Skeletal muscle satellite cell (primary cell): Measurements from ENCODE around the gene ATP1A4.

ENCODE experiments used
- H3K27me3 ChIP-seq: 2 replicates; pipeline ENCODE4 v1.7.0; 2013; ENCODE audit warnings: low read length; ENCODE audit not compliant: control insufficient read depth, insufficient read depth
- H3K36me3 ChIP-seq: 2 replicates; pipeline ENCODE4 v1.7.0; 2013; ENCODE audit warnings: mild to moderate bottlenecking, control low read depth, low read length; ENCODE audit not compliant: insufficient read depth
- H3K4me1 ChIP-seq: 2 replicates; pipeline ENCODE4 v1.7.0; 2013; ENCODE audit warnings: low read length; ENCODE audit not compliant: control insufficient read depth, insufficient read depth
- H3K4me2 ChIP-seq: 2 replicates; pipeline ENCODE4 v1.7.0; 2013; ENCODE audit warnings: mild to moderate bottlenecking, low read length
- H3K4me3 ChIP-seq: 2 replicates; pipeline ENCODE4 v1.7.0; 2013; ENCODE audit warnings: low read length
- H3K9ac ChIP-seq: 2 replicates; pipeline ENCODE4 v1.7.0; 2013; ENCODE audit warnings: mild to moderate bottlenecking, low read depth, low read length, moderate library complexity
- H3K9me3 ChIP-seq: replicated peaks from 2 replicates; pipeline ENCODE4 v1.7.0; 2013; ENCODE audit warnings: mild to moderate bottlenecking, control low read depth, low read length

Gene ATP1A4

GRCh38 chr1:160114085-160114484 lies 37.3 kb upstream of the ATP1A4 start:
- Histone ChIP-seq H3K27me3 (peaks cover 78% of the 10 kb centered on the region), H3K9ac (no peak overlapping the region), H3K36me3 (no peaks in the 10 kb centered on the region), H3K9me3 (no peaks in the 10 kb centered on the region), H3K4me3 (no peak overlapping the region), H3K4me2 (no peak overlapping the region), H3K4me1 (peaks cover 6% of the 10 kb centered on the region)

GRCh38 chr1:160115545-160116282 lies 35.7 kb upstream of the ATP1A4 start, which contains the start of gene ATP1A2:
Gene ATP1A2, plus strand, starts transcription at chr1:160115759. Its CDS starts 103 bp downstream, at chr1:160115862.
- Histone ChIP-seq H3K4me3 (no peak within 1 kb of the TSS), H3K4me1 (peaks cover 6% of the 10 kb centered on the region), H3K27me3 (peaks cover 63% of the 10 kb centered on the region), H3K4me2 (no peak within 1 kb of the TSS), H3K9me3 (no peaks in the 10 kb centered on the region), H3K36me3 (no peaks in the 10 kb centered on the region), H3K9ac (no peak within 1 kb of the TSS)

GRCh38 chr1:160116283-160117147 lies 34.9 kb upstream of the ATP1A4 start:
- Histone ChIP-seq H3K4me2 (no peak overlapping the region), H3K27me3 (peaks cover 63% of the 10 kb centered on the region), H3K9ac (no peak overlapping the region), H3K36me3 (no peaks in the 10 kb centered on the region), H3K9me3 (no peaks in the 10 kb centered on the region), H3K4me1 (peaks cover 6% of the 10 kb centered on the region), H3K4me3 (no peak overlapping the region)

DNA sequence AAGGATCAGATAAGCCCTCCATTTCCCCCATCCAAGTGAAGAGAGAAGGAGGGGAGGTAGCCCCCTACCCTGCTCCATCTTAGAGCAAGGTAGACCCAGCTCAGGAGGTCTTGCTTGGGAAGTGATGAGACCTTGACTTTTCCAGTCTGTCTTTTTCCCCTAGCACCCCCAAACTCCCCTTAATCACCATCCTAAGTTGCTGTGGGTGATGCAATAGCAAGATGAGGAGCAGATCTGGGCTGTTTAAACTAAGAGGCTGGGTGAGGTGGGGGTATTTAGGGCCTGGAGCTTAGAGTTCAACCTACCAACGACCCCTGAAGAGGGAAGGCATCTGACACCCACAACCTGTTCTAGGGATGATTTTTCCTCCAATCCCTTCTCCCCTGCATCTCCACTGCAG lies 34.1 kb upstream of the ATP1A4 start:
- peaks cover 61% of the 10 kb centered on the region for H3K27me3 ChIP-seq
- no peak overlapping the region for H3K4me2 ChIP-seq
- H3K9me3 ChIP-seq: no peaks in the 10 kb centered on the region
- H3K9ac ChIP-seq: no peak overlapping the region
- no peaks in the 10 kb centered on the region for H3K36me3 ChIP-seq
- H3K4me3 ChIP-seq: no peak overlapping the region
- H3K4me1 ChIP-seq: peaks cover 6% of the 10 kb centered on the region

DNA sequence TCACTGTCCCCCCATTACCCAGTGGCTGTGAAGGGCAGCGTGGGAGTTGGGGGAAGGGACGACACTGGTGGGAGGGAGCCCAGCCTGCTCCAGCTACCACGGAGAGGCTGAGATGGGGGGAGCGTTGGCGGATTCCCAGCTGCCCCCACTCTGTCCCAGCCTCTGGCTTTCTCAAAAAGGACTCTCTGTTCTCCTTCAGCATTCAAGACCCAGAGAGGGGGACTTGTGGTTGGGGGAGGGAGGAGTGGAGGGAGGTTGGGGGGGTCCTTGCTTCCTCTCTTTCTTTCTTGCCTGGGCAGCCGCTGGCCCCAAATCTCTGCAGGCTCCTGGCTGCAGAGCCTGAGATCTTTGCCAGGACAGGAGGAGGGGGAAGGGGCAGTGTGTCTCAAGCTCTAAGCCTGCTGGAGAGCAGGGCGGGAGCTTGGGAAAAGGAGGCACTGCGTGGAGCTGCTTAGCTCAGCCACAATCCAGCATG lies 33.7 kb upstream of the ATP1A4 start:
- Histone ChIP-seq H3K27me3 (peaks cover 61% of the 10 kb centered on the region), H3K36me3 (no peaks in the 10 kb centered on the region), H3K4me3 (no peak overlapping the region), H3K9me3 (no peaks in the 10 kb centered on the region), H3K9ac (no peak overlapping the region), H3K4me2 (no peak overlapping the region), H3K4me1 (peaks cover 6% of the 10 kb centered on the region)

DNA sequence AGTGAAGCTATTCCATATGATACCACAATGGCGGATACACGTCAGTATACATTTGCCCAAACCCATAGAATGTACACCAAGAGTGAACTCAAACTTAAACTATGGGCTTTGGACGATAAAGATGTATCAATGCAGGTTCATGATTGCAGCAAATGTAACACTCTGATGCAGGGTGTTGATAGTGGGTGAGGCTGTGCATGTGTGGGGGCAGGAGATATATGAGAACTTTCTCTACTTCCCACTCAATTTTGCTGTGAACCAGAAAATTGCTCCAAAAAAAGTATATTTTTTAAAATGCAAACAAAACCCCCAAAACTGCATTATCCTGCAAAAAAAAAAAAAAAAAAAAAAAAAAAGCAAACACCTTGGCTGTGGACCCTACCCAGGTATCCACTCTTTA lies 32.5 kb upstream of the ATP1A4 start:
- Histone ChIP-seq H3K4me1 (peaks cover 9% of the 10 kb centered on the region), H3K9ac (no peak overlapping the region), H3K4me3 (no peak overlapping the region), H3K4me2 (no peak overlapping the region), H3K9me3 (no peaks in the 10 kb centered on the region), H3K27me3 (peaks cover 49% of the 10 kb centered on the region), H3K36me3 (no peaks in the 10 kb centered on the region)

DNA sequence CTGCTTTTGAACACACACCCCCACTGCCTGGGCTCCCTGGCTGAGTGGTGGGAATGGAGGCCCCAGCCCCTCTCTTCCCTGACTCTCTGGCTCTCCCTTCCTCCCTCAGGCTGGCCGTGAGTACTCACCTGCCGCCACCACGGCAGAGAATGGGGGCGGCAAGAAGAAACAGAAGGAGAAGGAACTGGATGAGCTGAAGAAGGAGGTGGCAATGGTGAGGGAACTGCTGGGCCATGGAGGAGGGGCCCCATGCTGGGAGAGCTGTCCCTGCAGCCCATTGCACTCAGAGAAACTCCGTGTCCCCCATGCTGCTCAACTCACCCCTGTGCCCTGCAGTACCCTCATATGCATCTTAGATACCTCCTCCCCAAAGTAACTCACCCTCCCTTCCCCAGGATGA lies 30.6 kb upstream of the ATP1A4 start:
- Histone ChIP-seq H3K9me3 (no peaks in the 10 kb centered on the region), H3K4me1 (peaks cover 28% of the 10 kb centered on the region), H3K4me3 (no peak overlapping the region), H3K4me2 (no peak overlapping the region), H3K27me3 (peaks cover 30% of the 10 kb centered on the region), H3K9ac (no peak overlapping the region), H3K36me3 (no peaks in the 10 kb centered on the region)

DNA sequence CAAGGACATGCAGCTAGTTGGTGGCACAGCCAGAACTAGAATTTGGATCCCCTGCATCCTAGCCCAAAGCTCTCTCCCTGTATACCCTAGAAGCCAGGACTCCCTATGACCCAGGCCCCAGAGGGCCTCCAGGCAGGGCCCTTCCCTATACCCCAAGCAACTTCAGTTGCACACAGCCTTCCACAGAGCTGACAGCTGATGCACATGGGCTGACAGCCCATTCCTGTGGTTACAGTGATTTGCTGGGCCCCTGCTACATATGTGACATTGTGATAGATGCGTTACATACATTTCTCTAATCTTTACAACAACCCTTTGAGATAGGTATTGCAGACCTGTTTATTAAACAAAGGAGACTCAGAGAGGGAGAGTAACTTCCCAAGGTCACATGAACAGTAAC lies 30.0 kb upstream of the ATP1A4 start:
- Histone ChIP-seq H3K27me3 (peaks cover 26% of the 10 kb centered on the region), H3K9me3 (no peaks in the 10 kb centered on the region), H3K4me1 (peaks cover 33% of the 10 kb centered on the region), H3K4me3 (no peak overlapping the region), H3K9ac (no peak overlapping the region), H3K4me2 (no peak overlapping the region), H3K36me3 (no peaks in the 10 kb centered on the region)

DNA sequence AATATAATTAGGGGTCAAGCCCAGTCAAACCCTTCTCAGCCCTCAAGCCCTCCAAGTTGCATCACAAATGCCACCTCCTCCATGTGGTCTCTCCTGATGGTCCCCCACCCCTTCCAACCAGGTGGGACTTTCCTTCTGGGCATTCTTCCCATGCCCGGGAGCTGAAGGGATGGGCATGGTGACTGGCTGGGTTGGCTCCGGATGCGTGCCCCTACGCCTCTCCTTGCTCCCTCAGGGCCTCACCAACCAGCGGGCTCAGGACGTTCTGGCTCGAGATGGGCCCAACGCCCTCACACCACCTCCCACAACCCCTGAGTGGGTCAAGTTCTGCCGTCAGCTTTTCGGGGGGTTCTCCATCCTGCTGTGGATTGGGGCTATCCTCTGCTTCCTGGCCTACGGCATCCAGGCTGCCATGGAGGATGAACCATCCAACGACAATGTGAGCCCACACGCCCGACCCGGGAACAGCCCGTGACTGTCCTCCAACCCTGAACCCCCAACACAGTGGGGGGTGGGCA lies 28.4 kb upstream of the ATP1A4 start:
- Histone ChIP-seq H3K9ac (no peak overlapping the region), H3K4me2 (no peak overlapping the region), H3K4me3 (no peak overlapping the region), H3K9me3 (no peaks in the 10 kb centered on the region), H3K27me3 (peaks cover 9% of the 10 kb centered on the region), H3K4me1 (peaks cover 36% of the 10 kb centered on the region), H3K36me3 (no peaks in the 10 kb centered on the region)

DNA sequence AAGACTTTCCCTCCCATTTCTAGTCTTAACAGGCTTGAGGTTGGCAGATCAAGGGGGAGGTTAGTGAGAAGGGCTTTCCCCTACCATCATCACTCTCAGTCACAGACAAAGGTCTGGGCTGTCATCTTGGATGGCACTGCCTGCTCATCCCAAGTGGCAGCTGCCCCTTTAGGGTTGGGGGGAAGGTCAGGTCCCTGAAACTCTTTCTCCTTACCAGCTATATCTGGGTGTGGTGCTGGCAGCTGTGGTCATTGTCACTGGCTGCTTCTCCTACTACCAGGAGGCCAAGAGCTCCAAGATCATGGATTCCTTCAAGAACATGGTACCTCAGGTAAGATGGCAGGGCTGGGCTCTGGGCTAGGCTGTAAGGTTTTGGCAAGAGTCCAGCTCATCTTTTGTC lies 27.7 kb upstream of the ATP1A4 start:
- Histone ChIP-seq H3K27me3 (peaks cover 3% of the 10 kb centered on the region), H3K36me3 (no peaks in the 10 kb centered on the region), H3K4me1 (peaks cover 43% of the 10 kb centered on the region), H3K4me3 (no peak overlapping the region), H3K9me3 (no peaks in the 10 kb centered on the region), H3K4me2 (no peak overlapping the region), H3K9ac (no peak overlapping the region)

- Histone ChIP-seq H3K4me2 (peak overlapping the region; percentile 6), H3K4me1 (peaks cover 49% of the 10 kb centered on the region), H3K9ac (peak overlapping the region; percentile 15), H3K4me3 (no peak overlapping the region), H3K36me3 (no peaks in the 10 kb centered on the region), H3K27me3 (peaks cover 7% of the 10 kb centered on the region), H3K9me3 (no peaks in the 10 kb centered on the region)
Measured at GRCh38 chr1:160124705-160125478, 26.5 kb upstream of the ATP1A4 start.
